Stimulated activated CD8-positive, alpha-beta memory T cell treated with anti-CD3 and anti-CD28 coated beads, Interleukin-7, amount 100 ng/mL, for 4 hours (primary cell): ENCODE results near the gene WDR27.
"Not testable (repeated sequence)": the region's sequence is repeated elsewhere in the genome, so short reads cannot be mapped to it uniquely, and the experiment has no call there.

Experiments used
- DNase-seq, 2 donors: peaks; one replicate each; pipeline ENCODE4 v3.0.0-alpha.2; 2020; ENCODE audit warnings: low read depth in 2 of 2

Gene WDR27

DNA sequence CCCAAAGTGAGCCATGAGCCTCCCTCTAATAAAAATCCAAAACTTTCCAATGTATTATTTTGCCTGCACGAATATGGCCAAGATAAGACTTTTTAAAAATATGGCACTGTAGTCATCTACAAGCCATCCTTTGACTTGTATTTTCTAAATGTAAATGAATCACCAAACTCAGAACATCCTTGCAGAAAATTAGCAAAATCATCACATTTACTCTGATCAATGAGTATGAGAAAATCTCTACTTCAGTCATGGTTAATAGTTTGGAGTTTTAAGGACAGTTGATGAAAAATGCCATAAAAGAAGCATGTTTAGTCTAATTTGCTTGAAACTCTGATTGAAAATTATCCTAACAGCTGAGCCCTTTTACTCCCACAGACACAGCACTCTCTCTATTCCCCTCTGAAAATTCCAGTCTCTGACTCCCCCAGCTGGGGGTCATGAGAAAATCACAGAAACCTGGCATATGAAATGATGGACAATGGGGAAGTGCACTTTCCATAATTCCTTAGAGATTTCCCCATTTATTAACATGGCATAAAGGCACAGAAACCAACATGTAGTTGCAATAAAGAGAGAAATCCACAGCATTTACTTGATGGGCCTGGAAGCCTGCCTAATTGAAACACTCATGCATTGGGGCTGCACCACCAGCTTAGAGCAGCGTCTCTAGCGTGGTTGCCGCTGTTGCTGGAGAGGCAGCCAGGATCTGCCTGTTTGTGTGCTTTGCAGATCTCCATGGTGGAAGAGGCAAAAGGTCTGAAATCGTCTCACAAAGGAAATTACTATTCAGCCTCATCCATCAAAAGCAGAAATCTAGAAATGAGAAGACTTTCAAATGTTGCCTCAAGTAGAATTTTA lies 214.0 kb downstream of the WDR27 start:
- DNase-seq: no peak

DNA sequence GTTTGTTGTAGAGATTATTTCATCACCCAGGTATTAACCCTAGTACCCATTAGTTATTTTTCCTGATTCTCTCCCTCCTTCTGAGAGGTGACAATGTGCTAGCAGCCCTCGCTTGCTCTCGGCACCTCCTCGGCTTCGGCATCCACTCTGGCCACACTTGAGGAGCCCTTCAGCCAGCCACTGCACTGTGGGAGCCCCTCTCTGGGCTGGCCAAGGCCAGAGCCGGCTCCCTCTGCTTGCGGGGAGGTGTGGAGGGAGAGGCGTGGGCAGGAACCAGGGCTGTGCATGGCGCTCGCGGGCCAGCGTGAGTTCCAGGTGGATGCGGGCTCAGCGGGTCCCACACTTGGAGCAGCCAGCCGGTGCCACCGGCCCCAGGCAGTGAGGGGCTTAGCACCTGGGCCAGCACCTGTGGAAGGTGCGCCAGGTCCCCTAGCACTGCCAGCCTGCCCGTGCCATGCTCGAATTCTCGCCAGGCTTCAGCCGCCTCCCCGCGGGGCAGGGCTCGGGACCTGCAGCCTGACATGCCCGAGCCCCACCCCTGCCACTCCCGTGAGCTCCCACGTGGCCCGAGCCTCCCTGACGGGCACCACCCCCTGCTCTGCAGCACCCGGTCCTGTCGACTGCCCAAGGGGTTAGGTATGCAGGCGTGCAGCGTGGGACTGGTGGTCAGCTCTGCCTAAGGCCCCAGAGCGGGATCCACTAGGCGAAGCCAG lies 221.9 kb downstream of the WDR27 start:
- no peak for DNase-seq

DNA sequence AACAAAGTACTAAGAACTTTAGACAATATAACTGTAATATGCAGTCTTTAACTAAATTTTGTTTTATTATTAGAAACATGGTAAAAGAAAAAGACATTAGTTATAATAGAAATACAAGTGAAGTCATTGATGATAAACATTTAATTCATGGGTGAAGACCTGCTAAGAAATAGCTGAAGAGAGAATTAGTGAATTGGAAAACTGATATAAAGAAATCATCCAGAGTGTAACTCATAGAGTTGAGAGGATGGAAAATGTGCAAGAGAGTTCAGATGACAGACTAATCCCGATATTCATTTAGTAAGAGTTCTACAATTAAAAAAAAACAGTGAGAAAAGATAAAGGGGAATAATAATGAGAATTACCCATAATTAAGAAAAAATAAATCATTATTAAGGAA lies 227.5 kb downstream of the WDR27 start:
- no peak for DNase-seq

DNA sequence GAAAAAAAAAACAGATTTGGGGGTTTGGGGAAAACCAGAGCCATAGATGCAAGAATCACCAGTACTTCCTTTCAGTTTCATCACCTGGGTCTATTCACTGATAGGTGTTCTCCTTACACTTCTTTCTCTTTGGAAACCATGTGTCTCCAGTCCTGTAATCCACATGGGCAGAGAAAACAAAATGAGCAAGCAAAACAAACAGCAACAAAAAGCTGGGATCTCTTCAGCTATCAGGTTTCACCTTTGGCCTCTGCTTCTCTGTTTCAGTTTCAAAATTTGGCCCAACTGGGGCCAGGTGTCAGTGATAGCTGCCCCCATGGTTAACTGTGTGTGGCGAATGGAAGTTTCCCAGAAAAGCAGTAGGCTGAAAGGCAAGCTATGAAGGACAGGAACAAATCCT lies 228.2 kb downstream of the WDR27 start:
- DNase-seq: no peak

DNA sequence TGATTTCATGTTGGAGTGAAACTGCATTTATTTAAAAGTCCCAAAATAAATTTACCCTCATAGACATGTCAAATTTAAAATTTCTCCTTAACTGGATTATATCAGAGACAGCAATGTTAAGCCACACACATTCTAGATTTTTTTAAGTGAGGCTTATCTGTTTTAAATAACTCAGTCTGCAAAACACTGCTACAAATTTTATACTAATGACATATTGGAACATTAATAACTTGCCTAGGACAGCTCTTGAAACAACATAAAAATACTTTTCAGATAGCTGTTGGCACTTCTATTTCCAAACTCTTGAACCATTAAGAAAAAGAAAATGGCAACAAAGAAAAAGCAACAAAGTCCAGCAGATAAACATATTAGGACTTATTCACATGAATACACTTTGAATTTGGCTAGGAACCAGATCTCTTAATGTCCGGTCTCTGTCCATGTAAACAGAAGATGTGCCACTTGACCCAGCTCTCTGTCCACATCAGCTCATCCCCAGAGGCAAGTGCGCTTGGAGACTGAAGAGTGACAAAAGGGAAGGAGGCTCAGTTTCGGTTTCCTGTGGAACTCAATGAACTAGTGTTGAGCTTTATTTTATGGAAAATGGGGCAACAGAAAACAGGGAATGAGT lies 228.9 kb downstream of the WDR27 start:
- DNase-seq: no peak

DNA sequence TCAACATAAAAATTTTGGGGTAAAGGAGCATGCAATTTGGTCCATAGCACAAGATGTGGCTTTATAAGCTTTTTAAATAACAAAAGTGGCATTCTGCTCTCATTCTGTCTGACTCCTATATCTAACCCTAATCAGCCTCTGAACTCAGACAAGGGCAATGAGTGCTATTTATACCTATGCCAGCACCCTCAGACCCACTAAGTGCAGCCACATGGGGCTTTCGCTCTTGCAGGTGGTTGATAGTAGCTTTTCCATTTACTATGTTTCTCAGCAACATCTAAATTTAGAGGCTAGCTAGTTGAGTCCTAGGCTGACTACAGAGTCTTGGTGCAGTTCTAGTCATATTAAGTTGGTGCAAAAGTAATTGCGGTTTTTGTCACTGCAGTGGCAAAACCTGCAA lies 231.0 kb downstream of the WDR27 start:
- DNase-seq: no peak

DNA sequence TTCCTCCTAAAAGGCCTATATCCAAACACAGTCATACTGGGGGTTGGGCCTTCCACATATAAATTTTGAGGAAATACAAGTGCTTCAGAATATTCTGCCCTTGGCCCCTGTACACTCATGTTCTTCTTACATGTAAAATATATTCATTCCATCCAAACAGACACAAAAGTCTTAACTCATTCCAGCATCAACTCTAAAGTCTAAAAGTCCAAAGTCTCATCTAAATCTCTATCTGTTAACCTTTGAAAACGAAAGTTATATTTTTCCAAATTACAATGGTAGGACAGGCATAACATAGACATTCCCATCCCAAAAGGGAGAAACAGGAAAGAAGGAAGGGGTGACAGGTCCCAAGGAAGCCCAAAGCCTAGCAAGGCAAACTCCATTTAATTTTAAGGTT lies 232.8 kb downstream of the WDR27 start:
- DNase-seq: no peak

DNA sequence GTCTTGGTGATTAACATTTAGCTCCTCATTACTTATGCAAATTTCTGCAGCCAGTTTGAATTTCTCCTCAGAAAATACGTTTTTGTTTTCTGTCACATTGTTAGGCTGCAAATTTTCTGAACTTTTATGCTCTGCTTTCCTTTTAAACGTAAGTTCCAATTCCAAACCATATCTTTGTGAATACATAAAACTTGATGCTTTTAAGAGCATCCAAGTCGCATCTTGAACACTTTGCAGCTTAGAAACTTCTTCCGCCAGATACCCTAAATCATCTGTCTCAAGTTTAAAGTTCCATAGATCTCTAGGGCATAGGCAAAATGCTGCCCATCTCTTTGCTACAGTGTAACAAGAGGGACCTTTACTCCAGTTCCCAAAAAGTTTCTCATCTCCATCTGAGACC lies 234.1 kb downstream of the WDR27 start:
- not testable (repeated sequence) for DNase-seq

DNA sequence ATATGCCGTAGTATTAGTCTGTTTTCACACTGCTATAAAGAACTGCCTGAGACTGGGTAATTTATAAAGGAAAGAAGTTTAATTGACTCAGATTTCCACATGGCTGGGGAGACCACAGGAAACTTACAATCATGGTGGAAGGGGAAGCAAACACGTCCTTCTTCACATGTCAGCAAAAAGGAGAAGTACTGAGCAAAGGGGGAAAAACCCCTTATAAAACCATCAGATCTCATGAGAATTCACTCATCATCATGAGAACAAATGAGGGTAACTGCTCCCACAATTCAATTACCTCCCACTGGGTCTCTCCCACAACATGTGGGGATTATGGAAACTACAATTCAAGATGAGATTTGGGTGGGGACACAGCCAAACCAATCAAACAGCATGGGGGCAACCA lies 235.6 kb downstream of the WDR27 start:
- not testable (repeated sequence) for DNase-seq

DNA sequence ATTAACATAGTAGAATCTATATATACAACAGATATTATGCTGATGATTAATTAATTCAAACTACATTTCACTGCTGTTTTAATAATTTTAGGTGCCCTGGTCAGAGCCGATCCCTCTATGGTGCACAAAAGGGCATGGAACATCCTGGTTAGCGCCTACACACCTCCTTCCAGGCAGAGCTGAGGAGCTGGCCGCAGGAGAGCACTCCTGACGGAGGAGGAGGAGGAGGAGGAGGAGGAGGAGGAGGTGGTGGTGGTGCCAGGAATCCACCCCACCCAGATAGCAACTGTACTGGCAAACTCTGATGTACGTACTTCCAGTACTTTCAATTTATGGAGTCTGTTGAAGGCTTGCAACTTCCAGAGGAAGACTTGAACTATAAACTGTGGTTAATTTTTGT lies 244.1 kb downstream of the WDR27 start:
- no peak for DNase-seq

DNA sequence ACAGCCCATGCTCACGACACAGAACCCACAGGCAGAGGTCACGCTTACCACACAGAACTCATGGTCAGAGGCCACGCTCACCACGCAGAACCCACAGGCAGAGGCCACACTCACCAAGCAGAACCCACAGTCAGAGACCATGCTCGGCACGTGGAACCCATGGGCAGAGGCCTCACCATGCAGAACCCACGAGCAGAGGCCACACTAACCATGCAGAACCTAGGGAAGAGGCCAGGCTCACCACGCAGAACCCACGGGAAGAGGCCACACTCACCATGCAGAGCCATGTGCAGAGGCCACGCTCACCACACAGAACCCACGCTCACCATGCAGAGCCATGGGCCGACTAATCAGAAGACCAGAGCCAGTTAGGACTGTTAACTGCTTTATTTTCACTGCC lies 245.0 kb downstream of the WDR27 start:
- no peak for DNase-seq

DNA sequence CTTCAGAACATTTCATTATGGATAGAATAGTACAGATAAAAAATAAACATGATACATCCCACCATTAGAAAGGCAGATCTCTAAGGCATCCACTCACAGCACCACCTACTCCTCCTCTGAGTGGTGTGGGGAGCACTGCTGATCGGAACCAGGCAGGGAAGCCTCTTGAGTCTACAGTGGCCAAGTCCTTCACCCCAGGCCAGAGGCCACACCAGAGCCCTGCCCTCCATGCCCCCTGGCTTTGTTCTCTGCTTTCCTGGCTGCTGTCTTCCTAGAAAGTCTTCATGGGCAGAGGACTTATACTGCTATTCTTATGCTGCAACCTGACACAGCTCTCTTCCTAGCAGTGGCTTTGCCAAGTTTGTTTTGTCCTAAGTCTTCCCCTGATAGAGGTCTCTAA lies 246.4 kb downstream of the WDR27 start:
- DNase-seq: no peak

DNA sequence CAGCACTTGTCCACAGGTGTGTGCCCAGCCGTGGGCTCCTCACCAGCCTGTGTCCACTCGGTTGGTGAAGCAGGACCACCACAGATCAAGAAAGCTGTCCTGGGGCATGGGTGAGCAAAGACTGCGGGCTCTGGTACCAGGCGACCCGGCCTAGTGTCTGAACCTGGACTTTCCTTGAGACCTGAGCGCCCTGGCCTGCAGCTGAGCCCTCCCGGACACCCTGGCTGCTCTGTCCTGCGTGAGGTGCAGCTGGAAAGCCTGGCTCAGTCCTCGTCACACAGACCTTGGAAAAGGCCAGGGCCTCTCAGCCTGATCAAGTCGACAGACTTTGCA lies 247.0 kb downstream of the WDR27 start:
- DNase-seq: no peak

DNA sequence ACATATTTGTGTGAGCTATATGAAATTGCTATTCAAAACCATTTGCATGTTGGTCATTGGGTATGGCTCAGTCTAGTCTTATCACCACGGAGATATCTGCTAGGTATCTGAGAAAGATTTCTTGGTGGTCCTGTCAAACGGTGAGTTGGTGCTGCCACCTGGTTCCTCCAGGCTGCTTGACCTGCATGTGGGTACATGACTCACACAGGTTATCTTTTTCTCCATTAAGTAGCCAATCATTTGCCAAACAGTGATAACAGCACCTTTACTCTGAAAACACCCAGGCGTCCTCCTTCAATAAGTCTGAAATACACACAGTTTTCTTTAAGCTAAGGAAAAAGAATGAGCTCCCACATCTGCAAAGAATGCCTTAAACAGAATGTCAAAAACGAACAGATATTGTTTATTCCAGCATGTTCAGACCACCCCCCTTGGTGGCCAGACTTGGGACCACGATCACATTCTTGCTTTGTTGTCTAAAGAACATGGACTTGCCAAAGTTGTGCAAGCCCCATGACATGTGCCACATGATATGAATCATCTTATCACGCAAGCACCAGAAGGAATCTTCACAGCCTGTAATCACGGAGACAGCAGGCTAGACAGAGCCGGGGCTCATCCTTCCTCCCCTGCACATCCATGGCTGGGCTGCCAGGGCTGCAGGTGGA lies 247.5 kb downstream of the WDR27 start:
- no peak for DNase-seq

DNA sequence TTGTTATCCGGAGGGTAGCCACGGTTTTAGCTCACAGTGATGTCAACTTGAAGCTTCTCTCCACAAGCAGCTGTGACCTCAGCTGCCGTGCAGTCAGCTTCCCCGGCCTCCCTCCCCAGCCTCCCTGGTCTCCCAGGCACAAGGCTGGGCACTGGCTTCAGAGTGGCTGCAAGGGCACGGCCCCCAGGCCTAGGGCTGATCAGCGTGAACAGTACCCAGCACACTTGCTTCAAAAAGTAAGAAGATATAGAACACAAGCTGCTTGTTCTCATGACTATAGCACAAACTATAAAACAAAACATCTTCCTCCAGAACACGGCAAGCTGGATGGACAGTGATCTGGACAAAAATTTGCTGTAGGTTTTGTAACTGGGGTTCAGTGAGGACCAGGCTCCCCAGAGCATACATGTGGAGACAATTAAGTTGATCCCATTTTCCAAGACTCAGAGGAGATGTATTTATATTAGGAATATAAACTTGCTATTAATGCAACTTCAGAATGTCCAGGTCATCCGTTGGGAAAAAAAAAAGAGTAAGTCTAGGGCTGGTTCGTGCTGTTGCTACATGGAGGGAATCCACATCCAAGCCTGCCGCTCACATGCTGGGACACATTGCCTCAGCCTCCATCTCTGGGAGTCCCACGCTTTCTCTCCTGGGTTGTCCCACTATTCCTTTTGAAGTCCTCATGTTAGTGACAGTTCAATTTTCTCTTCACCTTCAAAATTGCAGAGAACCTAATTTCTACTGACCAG lies 248.8 kb downstream of the WDR27 start:
- no peak for DNase-seq

DNA sequence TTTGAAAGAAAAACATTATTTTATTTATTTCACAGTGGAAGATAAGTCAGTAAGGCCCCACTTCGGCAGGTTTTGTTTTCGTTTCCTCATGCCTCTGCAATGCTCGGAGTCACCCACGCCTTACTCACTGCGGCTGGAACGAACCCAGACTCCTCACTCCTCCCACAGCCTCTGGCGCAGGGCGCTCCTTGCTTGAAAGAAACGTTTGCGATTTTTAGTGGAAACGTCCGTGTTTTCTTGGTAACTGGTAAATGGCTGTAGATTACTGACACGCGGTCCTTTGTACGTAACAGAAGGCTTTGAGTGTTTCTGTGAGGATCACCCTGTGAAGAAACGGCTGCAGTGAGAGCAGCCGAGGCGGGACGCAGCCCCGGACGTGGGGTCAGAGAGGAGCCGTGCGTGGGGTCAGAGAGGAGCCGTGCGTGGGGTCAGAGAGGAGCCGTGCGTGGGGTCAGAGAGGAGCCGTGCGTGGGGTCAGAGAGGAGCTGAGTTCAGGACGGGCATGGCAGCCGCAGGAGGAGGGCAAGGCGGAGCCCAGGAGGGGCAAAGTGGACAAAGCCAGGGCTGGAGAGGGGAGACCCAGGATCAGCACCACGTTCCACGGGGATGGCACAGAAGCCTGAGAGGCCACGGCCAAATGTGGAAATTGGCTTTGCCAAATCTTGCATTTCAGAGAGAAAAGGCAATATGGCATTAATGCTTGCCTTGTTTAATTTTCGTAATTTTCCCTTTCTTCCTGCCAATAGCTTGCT lies 249.5 kb downstream of the WDR27 start:
- no peak for DNase-seq

DNA sequence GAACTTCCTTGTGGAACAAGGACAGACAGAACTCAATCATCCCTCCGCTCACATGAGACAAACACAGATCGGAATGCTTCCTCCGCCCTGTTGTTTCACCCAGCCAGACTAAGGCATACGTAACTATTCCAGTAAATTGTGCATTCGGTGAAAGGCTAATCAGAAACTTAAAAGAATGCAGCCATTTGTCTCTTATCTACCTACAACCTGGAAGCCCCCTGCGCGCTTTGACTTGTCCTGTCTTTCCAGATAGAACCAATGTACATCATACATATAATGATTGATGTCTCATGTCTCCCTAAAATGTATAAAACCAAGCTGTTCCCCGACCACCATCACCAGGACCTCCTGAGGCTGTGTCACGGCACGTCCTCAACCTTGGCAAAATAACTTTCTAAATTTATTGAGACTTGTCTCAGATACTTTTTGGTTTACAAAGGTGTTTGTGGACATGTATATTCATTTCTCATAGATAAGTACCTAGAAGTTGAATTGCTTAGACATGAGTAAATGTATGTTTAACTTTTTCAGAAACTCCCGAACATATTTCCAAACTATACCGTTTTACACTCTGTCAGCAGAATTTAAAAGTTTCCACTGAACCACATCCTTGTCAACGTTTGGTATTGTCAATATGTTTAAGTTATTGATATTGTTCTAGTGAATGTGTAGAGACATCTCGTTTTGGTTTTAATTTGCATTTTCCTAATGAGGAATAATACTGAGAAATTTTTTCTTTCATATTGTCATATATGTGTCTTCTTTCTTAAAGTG lies 250.6 kb downstream of the WDR27 start:
- no peak for DNase-seq

DNA sequence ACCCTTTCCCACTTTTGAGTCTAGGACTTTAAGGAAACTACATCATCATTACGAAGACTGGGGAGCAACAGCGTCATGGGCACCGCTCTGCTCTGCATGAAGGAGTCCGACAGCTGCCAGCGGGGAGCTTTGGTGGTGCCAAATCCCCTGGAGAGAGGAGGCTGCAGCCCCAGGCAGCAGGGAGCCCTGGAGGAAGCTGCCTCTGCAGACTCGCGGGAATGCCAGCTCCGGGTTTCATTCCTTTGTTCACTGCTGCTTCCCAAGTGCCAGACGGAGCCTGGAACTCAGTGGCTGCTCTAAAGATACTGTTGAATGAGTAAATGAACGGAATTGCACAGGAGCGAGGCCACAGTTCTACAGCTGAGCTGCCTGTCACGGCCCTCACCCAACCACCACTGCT lies 251.7 kb downstream of the WDR27 start:
- DNase-seq: no peak

DNA sequence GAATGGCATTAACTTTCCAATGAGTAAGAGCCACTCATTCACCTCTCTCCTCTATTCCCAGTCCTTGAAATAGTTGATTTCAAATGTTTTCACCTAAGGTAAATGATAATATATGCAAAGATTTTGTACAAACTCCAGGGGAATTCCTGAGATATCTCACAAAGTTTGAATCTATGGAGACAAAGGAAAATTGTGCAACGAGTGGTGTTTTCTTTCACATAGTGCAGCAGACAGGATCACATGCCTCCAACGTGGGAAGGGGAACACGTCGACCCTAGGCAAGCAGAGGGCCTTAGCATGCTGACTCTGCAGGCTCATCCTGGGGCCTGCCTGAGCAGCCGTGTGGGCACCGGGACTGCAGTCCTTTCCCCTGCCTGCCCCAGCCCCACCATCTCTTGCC lies 252.6 kb downstream of the WDR27 start:
- no peak for DNase-seq
